Hepatocyte (in vitro differentiated cells): ENCODE measurements around the gene ANKRD1.

Experiments used
- CTCF ChIP-seq: fragments of 200-600 bp; sonication (generic); IDR thresholded peaks from 2 replicates; pipeline ENCODE4 v1.5.1; 2016; ENCODE audit warnings: antibody characterized with exemption, mild to moderate bottlenecking; ENCODE audit not compliant: poor library complexity
- EZH2 ChIP-seq: fragments of 200-600 bp; sonication (generic); IDR thresholded peaks from 2 replicates; pipeline ENCODE4 v1.6.1; 2016; ENCODE audit warnings: antibody characterized with exemption, mild to moderate bottlenecking, borderline replicate concordance
- EZH2phosphoT487 ChIP-seq: fragments of 200-600 bp; sonication (generic); IDR thresholded peaks from one replicate; pipeline ENCODE4 v1.6.1; 2018; ENCODE audit warnings: antibody characterized with exemption, mild to moderate bottlenecking, low read depth, moderate library complexity; ENCODE audit not compliant: unreplicated experiment, severe bottlenecking

GRCh38 chr10:90929179-90929578 is 8.3 kb upstream of the ANKRD1 start:
- TF ChIP-seq CTCF: no peak
- TF ChIP-seq EZH2: no peak
- TF ChIP-seq EZH2phosphoT487: no peak
